CD4-positive, alpha-beta T cell treated with Interleukin-15 for 1 hour (primary cell): ENCODE measurements around the gene TRIM51.
"Not testable (repeated sequence)": the region's sequence is repeated elsewhere in the genome, so short reads cannot be mapped to it uniquely, and the experiment has no call there.

ENCODE experiments used
- DNase-seq: peaks from one replicate; pipeline ENCODE4 v3.0.0-alpha.2; 2020

TRIM51 gene, protein sequence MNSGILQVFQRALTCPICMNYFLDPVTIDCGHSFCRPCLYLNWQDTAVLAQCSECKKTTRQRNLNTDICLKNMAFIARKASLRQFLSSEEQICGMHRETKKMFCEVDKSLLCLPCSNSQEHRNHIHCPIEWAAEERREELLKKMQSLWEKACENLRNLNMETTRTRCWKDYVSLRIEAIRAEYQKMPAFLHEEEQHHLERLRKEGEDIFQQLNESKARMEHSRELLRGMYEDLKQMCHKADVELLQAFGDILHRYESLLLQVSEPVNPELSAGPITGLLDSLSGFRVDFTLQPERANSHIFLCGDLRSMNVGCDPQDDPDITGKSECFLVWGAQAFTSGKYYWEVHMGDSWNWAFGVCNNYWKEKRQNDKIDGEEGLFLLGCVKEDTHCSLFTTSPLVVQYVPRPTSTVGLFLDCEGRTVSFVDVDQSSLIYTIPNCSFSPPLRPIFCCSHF

DNA sequence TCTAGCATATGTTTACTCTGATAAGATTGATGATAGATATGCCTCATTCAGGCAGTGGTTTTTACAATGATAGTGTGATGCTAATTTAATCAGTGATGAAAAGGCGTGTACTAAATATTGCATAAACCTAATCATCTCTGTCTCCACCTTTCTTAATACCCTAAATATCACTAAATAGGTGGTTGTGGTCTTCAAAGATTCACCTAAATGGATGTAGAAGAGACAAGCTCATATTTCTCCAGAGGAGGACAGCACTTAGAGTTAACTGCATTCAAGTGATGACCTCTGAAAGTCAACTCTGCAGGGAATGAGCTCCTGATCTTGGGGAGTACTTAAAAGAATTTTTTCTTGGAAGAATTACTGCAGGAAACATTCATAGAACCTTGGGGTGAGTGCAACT lies at the start of gene TRIM51:
TSS of gene TRIM51 (plus strand) at position 301 of the 400 bp plus-strand sequence. CDS start 2,132 bp downstream, outside the sequence.
- not testable (repeated sequence) for DNase-seq

GRCh38 chr11:55838452-55838851 lies 44.6 kb upstream of the TRIM51 start, which contains the start of gene OR5D16:
OR5D16 (plus strand) TSS chr11:55838752; CDS start chr11:55838752, 0 bp downstream.
- DNase-seq: no peak

GRCh38 chr11:55847453-55847852 lies 35.6 kb upstream of the TRIM51 start:
- no peak for DNase-seq

GRCh38 chr11:55849037-55849436 lies 34.1 kb upstream of the TRIM51 start:
- DNase-seq: no peak

GRCh38 chr11:55852141-55852540 lies 31.0 kb upstream of the TRIM51 start:
- DNase-seq: no peak

DNA sequence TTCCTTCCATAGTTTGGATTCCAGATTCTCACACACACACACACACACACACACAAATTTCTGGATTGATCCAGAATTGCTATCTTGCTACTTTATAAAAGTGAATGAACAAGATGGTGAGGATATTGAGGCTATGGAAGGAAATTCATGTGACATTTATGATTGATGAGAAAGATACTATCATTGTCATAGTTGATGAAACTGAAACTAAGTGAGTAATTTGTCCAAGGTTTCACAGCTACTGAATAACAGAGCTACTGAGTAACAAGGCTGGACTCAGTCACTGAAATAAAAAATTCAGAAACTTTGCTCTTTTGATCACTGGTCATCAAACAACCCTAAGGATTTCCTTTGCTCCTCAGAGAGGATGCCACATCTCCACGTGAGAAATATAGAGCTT lies 28.4 kb upstream of the TRIM51 start:
- DNase-seq: no peak

DNA sequence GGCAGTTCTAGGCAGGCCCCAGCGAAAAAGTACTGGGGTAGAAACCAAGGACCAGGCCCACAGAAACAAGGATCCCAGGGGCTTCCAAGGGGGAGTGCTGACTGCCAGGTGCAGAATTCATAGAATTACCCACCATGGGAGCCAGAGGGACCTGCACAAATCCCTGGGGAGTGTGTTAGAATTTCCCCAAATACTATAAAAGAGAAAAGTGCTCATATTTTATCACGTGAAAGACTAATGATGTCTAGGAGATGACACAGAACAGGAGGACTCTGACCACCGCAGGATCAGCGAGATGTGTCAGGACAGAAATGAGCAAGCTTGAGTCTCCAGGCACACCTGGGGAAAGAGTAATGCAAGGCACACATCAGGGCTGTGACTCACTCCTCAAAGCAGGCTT lies 15.7 kb upstream of the TRIM51 start:
- not testable (repeated sequence) for DNase-seq

GRCh38 chr11:55872731-55873130 lies 10.4 kb upstream of the TRIM51 start:
- peak; percentile 10 for DNase-seq

- DNase-seq: not testable (repeated sequence)
These were observed 10.0 kb upstream of the TRIM51 start for GRCh38 chr11:55873146-55873545.

DNA sequence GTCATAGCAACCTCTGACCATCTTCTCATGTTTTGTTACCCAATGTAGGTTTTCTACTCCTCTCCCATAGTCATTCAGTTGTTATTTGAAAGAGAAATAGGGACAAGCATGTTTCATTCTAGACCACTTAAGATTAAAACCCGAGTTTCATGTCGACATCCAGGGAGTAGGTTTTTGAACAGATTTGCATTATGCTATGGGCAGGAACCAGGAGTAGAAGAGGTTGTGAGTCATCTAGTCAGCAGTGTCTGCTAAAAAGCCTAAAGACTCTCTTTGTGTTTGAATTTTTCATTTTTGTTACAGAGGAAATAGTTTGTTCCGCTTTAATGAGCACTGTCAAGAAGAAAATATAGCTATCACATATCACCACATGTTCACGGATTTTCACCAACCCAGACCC lies 1.9 kb downstream of the TRIM51 start:
- not testable (repeated sequence) for DNase-seq

- DNase-seq: not testable (repeated sequence)
These were observed 2.4 kb downstream of the TRIM51 start for GRCh38 chr11:55885481-55885880.

DNA sequence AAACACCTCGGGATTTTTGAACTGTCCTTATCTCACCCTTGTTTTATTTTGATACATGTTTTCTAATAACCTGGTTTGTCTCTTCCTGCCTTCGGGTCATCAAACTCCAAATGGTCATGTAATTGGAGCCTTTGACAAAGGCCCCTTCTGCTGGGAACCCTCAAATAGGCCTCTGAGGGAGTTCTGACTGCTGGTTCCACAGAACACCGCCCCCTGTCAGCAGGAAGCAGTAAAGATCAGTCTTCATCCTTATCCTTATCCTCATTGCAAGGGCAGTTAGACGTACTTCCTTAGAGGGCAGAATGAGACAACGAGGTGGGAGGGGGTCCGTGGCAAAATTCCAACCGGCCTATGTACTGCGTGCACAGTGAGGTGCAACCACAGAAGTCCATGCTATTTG lies 12.1 kb downstream of the TRIM51 start:
- no peak for DNase-seq

DNA sequence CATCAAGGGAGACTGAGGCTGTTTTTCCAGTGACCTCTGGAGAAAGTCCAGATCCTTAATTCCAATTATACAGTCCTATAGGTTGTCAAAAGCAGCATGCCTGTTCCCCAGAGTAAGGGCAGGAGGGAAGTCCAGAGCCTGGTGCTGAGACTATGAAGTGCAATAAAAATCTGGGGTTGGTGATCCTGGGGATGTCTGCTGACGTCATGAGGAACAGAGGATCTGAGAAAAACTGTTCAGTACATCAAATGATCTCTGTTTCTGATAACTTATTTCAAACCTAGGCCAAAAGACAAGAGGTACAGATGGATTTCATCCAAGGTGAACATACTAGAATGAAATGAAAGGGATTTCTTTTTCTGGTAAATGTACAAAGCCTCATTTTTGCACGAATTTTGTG lies 19.2 kb downstream of the TRIM51 start:
- DNase-seq: no peak

DNA sequence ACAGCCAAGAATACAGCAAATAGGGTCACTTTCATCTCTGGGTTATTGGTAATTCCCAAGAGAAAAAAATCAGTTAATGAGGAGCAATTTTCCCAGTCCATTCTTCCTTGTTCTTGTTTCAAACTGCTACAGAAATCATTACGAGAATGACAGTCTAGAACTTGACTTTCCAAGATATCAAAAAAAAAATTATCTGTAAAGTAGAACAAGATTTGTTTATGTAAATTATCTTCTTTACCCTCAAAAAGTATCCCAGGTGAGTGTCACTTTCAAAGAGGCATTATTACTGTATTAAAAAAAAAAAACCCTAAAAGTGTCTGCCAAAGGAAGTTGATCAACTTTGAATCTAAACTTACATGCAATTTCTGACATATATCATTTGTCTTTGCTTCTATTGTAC lies 31.4 kb downstream of the TRIM51 start, which contains the start of gene OR5W2:
TSS of gene OR5W2 (minus strand) at position 101 of the 400 bp plus-strand sequence. CDS start at position 101, 0 bp downstream.
- DNase-seq: no peak

GRCh38 chr11:55920537-55920936 lies 37.4 kb downstream of the TRIM51 start:
- DNase-seq: no peak

- no peak for DNase-seq
These were observed 53.2 kb downstream of the TRIM51 start, which contains the start of gene OR5I1 for GRCh38 chr11:55936300-55936699. OR5I1 (minus strand) TSS chr11:55936400; CDS start chr11:55936400, 0 bp downstream.
